Measurements from ENCODE around the gene PAX2. TPM values are rescaled to one million over a fixed set of nuclear protein-coding genes. Genes with fewer than 3 reads are reported as not detected.

The PAX2 gene
- total RNA-seq, 1 donor from 2014 or later, result 0.23 TPM

GRCh38 chr10:100791369-100792058 is 46.1 kb downstream of the PAX2 start:
- Histone ChIP-seq H3K79me2 (ENCODE audit: insufficient read depth, low read length) (no peaks in the 10 kb centered on the region), H2AFZ (ENCODE audit: low read depth, low read length) (no peak overlapping the region), H3K27ac (ENCODE audit: low read depth, low read length) (no peak overlapping the region), H3K9ac (ENCODE audit: low read length) (no peak overlapping the region), H3K27me3 (ENCODE audit: insufficient read depth, low read length) (peaks cover 44% of the 10 kb centered on the region), H4K20me1 (ENCODE audit: insufficient read depth, low read length) (no peaks in the 10 kb centered on the region), H3K4me2 (ENCODE audit: low read length) (no peak overlapping the region), H3K4me3 (ENCODE audit: insufficient read depth, low read depth, low read length) (no peak overlapping the region), H3K4me1 (ENCODE audit: insufficient read depth, low read length) (no peaks in the 10 kb centered on the region), H3K9me3 (ENCODE audit: insufficient read depth, low read depth, low read length) (no peaks in the 10 kb centered on the region), H3K36me3 (ENCODE audit: insufficient read depth, low read length) (no peaks in the 10 kb centered on the region)
- FAIRE-seq (no peak), DNase-seq (ENCODE audit: low read depth) (no peak)
- Mint-ChIP-seq H3K27ac (ENCODE audit: unreplicated experiment) (no peak overlapping the region), H3K4me1 (ENCODE audit: low read depth, unreplicated experiment) (no peaks in the 10 kb centered on the region), H3K9me3 (ENCODE audit: unreplicated experiment) (no peaks in the 10 kb centered on the region), H3K4me3 (ENCODE audit: unreplicated experiment) (no peak overlapping the region), H3K36me3 (ENCODE audit: low read depth, unreplicated experiment) (no peaks in the 10 kb centered on the region), H3K27me3 (ENCODE audit: low read depth, unreplicated experiment) (peaks cover 72% of the 10 kb centered on the region)
- no peak for TF ChIP-seq EZH2 (IDR thresholded peaks at IDR 0.05; ENCODE audit: insufficient read depth, low read length)
- TF ChIP-seq, protein P1, sequence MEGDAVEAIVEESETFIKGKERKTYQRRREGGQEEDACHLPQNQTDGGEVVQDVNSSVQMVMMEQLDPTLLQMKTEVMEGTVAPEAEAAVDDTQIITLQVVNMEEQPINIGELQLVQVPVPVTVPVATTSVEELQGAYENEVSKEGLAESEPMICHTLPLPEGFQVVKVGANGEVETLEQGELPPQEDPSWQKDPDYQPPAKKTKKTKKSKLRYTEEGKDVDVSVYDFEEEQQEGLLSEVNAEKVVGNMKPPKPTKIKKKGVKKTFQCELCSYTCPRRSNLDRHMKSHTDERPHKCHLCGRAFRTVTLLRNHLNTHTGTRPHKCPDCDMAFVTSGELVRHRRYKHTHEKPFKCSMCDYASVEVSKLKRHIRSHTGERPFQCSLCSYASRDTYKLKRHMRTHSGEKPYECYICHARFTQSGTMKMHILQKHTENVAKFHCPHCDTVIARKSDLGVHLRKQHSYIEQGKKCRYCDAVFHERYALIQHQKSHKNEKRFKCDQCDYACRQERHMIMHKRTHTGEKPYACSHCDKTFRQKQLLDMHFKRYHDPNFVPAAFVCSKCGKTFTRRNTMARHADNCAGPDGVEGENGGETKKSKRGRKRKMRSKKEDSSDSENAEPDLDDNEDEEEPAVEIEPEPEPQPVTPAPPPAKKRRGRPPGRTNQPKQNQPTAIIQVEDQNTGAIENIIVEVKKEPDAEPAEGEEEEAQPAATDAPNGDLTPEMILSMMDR (IDR thresholded peaks at IDR 0.05; ENCODE audit: insufficient read depth, low read depth, low read length), result no peak

GRCh38 chr10:100792574-100792973 is 47.2 kb downstream of the PAX2 start:
- peaks cover 44% of the 10 kb centered on the region for H3K27me3 ChIP-seq (ENCODE audit: insufficient read depth, low read length)
- H3K9ac ChIP-seq (ENCODE audit: low read length), result no peak overlapping the region
- H4K20me1 ChIP-seq (ENCODE audit: insufficient read depth, low read length), result no peaks in the 10 kb centered on the region
- no peaks in the 10 kb centered on the region for H3K36me3 Mint-ChIP-seq (ENCODE audit: low read depth, unreplicated experiment)
- no peak for FAIRE-seq
- no peaks in the 10 kb centered on the region for H3K4me1 Mint-ChIP-seq (ENCODE audit: low read depth, unreplicated experiment)
- no peaks in the 10 kb centered on the region for H3K79me2 ChIP-seq (ENCODE audit: insufficient read depth, low read length)
- peaks cover 73% of the 10 kb centered on the region for H3K27me3 Mint-ChIP-seq (ENCODE audit: low read depth, unreplicated experiment)
- H3K4me3 ChIP-seq (ENCODE audit: insufficient read depth, low read depth, low read length), result no peak overlapping the region
- no peak overlapping the region for H3K4me3 Mint-ChIP-seq (ENCODE audit: unreplicated experiment)
- no peak overlapping the region for H2AFZ ChIP-seq (ENCODE audit: low read depth, low read length)
- no peaks in the 10 kb centered on the region for H3K36me3 ChIP-seq (ENCODE audit: insufficient read depth, low read length)
- no peak overlapping the region for H3K4me2 ChIP-seq (ENCODE audit: low read length)
- no peak for TF ChIP-seq EZH2 (IDR thresholded peaks at IDR 0.05; ENCODE audit: insufficient read depth, low read length)
- TF ChIP-seq, protein P1 (IDR thresholded peaks at IDR 0.05; ENCODE audit: insufficient read depth, low read depth, low read length), result no peak
- no peaks in the 10 kb centered on the region for H3K9me3 ChIP-seq (ENCODE audit: insufficient read depth, low read depth, low read length)
- no peaks in the 10 kb centered on the region for H3K4me1 ChIP-seq (ENCODE audit: insufficient read depth, low read length)
- H3K27ac Mint-ChIP-seq (ENCODE audit: unreplicated experiment), result no peak overlapping the region
- no peak for DNase-seq (ENCODE audit: low read depth)
- H3K27ac ChIP-seq (ENCODE audit: low read depth, low read length), result no peak overlapping the region
- H3K9me3 Mint-ChIP-seq (ENCODE audit: unreplicated experiment), result no peaks in the 10 kb centered on the region

DNA sequence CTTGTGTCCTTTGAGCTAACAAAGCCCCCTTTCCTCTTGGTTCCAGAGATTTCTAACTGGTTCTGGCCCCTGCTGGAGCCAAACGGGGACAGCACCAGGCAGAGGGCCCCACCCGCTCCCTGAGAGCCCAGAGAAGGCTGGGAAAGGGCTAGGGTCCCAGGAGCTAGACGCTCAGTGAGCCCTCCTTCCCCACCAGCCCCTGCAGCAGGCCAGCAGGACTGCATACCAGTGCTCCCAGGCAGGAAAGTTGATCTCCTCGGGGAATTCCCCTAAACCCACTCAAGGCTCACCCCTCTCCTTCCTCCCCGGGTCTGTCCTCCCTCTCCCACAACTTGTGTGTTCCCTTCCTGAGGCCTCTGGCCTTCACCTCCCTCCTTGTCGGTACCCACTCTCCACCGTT is 47.7 kb downstream of the PAX2 start:
- Mint-ChIP-seq H3K36me3 (ENCODE audit: low read depth, unreplicated experiment) (no peaks in the 10 kb centered on the region), H3K4me3 (ENCODE audit: unreplicated experiment) (no peak overlapping the region), H3K9me3 (ENCODE audit: unreplicated experiment) (no peaks in the 10 kb centered on the region), H3K4me1 (ENCODE audit: low read depth, unreplicated experiment) (no peaks in the 10 kb centered on the region), H3K27ac (ENCODE audit: unreplicated experiment) (no peak overlapping the region), H3K27me3 (ENCODE audit: low read depth, unreplicated experiment) (peaks cover 71% of the 10 kb centered on the region)
- no peak for TF ChIP-seq EZH2 (IDR thresholded peaks at IDR 0.05; ENCODE audit: insufficient read depth, low read length)
- TF ChIP-seq, protein P1 (IDR thresholded peaks at IDR 0.05; ENCODE audit: insufficient read depth, low read depth, low read length), result no peak
- no peak for DNase-seq (ENCODE audit: low read depth)
- FAIRE-seq, result no peak
- Histone ChIP-seq H3K4me2 (ENCODE audit: low read length) (no peak overlapping the region), H3K9me3 (ENCODE audit: insufficient read depth, low read depth, low read length) (no peaks in the 10 kb centered on the region), H3K9ac (ENCODE audit: low read length) (no peak overlapping the region), H2AFZ (ENCODE audit: low read depth, low read length) (no peak overlapping the region), H3K4me1 (ENCODE audit: insufficient read depth, low read length) (no peaks in the 10 kb centered on the region), H3K36me3 (ENCODE audit: insufficient read depth, low read length) (no peaks in the 10 kb centered on the region), H3K79me2 (ENCODE audit: insufficient read depth, low read length) (no peaks in the 10 kb centered on the region), H3K27me3 (ENCODE audit: insufficient read depth, low read length) (peaks cover 41% of the 10 kb centered on the region), H4K20me1 (ENCODE audit: insufficient read depth, low read length) (no peaks in the 10 kb centered on the region), H3K4me3 (ENCODE audit: insufficient read depth, low read depth, low read length) (no peak overlapping the region), H3K27ac (ENCODE audit: low read depth, low read length) (no peak overlapping the region)

Data from astrocyte (in vitro differentiated cells and primary cell).